ENCODE results near the gene STK17B. TPM values are rescaled to one million over a fixed set of nuclear protein-coding genes. Genes with fewer than 3 reads are reported as not detected.

Gene STK17B
- total RNA-seq, 3 donors from 2014 or later: 51.7 to 85.8 (median 57.7) TPM

- Histone ChIP-seq H3K4me3 (no peak overlapping the region), H3K27me3 (no peaks in the 10 kb centered on the region), H3K9me3 (no peaks in the 10 kb centered on the region), H3K4me1 (no peaks in the 10 kb centered on the region), H3K36me3 (peaks cover 2% of the 10 kb centered on the region), H3K27ac (no peak overlapping the region)
- intact Hi-C loops (cut with DNase I; ENCODE audit: low total_unique reads): no loop called here
- TF ChIP-seq POLR2A (IDR thresholded peaks at IDR 0.05) (no peak), POLR2AphosphoS5 (IDR thresholded peaks at IDR 0.05) (no peak), CTCF (IDR thresholded peaks at IDR 0.05) (no peak)
- no peak for DNase-seq (ENCODE audit: low spot score in 2 of 2)
These were observed 28.6 kb downstream of the STK17B start for GRCh38 chr2:196142825-196143224.

GRCh38 chr2:196140213-196140612, 31.2 kb downstream of the STK17B start:
- peaks cover 20% of the 10 kb centered on the region for H3K36me3 ChIP-seq

DNA sequence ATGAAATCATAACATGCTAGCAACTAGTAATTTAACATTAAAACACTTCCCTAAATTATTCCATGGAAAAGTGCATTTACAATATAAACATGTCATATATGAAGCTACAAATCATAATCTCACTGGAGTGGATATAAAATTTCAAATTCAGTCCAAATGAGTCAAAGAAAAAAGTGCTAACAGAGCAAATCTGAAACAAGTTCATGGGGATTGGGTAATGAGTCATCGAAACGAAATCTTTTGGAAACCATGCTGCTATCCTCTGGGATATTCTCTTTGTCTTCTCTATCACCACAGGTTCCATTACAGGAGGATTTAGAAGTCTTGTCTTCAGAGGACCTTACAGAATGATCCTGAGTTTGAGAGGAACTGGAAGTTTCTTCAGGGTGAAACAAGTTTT, 34.1 kb downstream of the STK17B start:
- H3K27ac ChIP-seq: no peak overlapping the region
- no peak for DNase-seq (ENCODE audit: low spot score in 2 of 2)
- TF ChIP-seq CTCF (IDR thresholded peaks at IDR 0.05): no peak
- TF ChIP-seq POLR2AphosphoS5 (IDR thresholded peaks at IDR 0.05): no peak
- TF ChIP-seq POLR2A (IDR thresholded peaks at IDR 0.05): no peak
- H3K4me1 ChIP-seq: no peaks in the 10 kb centered on the region
- no peaks in the 10 kb centered on the region for H3K27me3 ChIP-seq
- H3K4me3 ChIP-seq: no peak overlapping the region
- H3K9me3 ChIP-seq: peaks cover 12 to 26% of the 10 kb centered on the region in 2 donors
- intact Hi-C loops (cut with DNase I; ENCODE audit: low total_unique reads): no loop called here
- peaks cover 20% of the 10 kb centered on the region for H3K36me3 ChIP-seq

More at GRCh38 chr2:196140213-196140612, 31.2 kb downstream of the STK17B start:
- Histone ChIP-seq H3K4me3 (no peak overlapping the region), H3K4me1 (no peaks in the 10 kb centered on the region), H3K27ac (no peak overlapping the region), H3K27me3 (no peaks in the 10 kb centered on the region), H3K9me3 (peaks cover 0 to 3% of the 10 kb centered on the region in 2 donors)
- intact Hi-C loops (cut with DNase I; ENCODE audit: low total_unique reads): no loop called here
- TF ChIP-seq POLR2A (IDR thresholded peaks at IDR 0.05) (no peak), POLR2AphosphoS5 (IDR thresholded peaks at IDR 0.05) (no peak), CTCF (IDR thresholded peaks at IDR 0.05) (no peak)
- DNase-seq (ENCODE audit: low spot score in 2 of 2): no peak

- no peak overlapping the region for H3K4me3 ChIP-seq
- no peak for TF ChIP-seq POLR2A (IDR thresholded peaks at IDR 0.05)
- peak in 1 of 3 donors; percentile 14 for TF ChIP-seq POLR2AphosphoS5 (IDR thresholded peaks at IDR 0.05)
- H3K27me3 ChIP-seq: no peaks in the 10 kb centered on the region
- DNase-seq (ENCODE audit: low spot score in 2 of 2): no peak
- no peak overlapping the region for H3K27ac ChIP-seq
- peaks cover 20% of the 10 kb centered on the region for H3K36me3 ChIP-seq
- peaks cover 23 to 37% of the 10 kb centered on the region in 2 donors for H3K9me3 ChIP-seq
- H3K4me1 ChIP-seq: no peaks in the 10 kb centered on the region
- intact Hi-C loops (cut with DNase I; ENCODE audit: low total_unique reads): no loop called here
These were observed 35.2 kb downstream of the STK17B start for GRCh38 chr2:196136151-196136550.

DNA sequence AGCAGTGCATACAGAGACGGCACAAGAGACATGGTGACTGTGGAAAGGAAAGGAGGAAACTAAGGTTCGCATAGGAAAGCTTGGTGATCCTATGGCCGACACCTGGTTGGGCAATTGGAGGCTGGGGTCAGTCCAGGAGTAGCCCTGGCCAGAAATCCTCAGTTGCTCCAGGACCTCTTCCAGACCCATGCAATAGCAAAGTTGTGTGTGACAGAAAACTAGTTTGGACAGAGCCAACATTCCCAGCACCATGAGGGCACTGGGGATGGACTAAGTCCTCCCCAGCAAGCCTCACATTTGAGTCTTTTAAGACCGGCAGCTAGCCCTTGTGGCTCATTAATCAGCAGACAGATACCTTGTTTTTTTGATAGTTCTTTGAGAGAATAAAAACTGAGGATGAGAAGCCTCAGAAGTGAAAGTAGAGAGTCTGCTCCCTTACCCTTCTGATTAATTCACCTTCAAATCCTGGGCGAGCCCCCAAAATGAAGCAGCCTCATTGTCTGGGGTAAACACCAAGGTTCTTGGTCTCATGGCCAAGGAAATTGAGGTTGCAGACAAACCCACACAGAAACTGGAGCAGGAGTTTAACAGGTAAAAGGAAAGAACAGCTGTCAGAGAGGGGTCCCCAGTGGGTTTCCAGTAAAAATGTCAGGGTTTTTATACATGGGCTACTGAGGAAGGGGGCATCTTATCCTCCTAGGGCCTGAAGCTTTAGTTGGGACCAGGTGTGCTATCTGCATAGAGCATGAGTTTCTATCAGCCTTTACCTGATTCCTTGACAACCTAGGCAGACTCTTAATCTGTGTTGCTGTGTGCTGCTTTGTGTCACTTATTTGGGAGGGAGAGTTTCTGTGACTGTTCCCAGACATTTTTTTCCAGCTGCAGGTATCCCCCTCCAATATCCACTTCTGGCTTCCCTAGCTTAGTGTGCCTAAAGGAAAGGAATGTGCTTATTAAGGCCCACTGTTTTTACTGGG, 39.1 kb downstream of the STK17B start:
- TF ChIP-seq CTCF (IDR thresholded peaks at IDR 0.05) (no peak), POLR2A (IDR thresholded peaks at IDR 0.05) (no peak), POLR2AphosphoS5 (IDR thresholded peaks at IDR 0.05) (no peak)
- Histone ChIP-seq H3K4me3 (no peak overlapping the region), H3K36me3 (peaks cover 12% of the 10 kb centered on the region), H3K27ac (no peak overlapping the region), H3K27me3 (no peaks in the 10 kb centered on the region), H3K9me3 (peaks cover 45 to 60% of the 10 kb centered on the region in 2 donors), H3K4me1 (no peaks in the 10 kb centered on the region)
- intact Hi-C loops (cut with DNase I; ENCODE audit: low total_unique reads): no loop called here
- no peak for DNase-seq (ENCODE audit: low spot score in 2 of 2)
